Activated naive CD8-positive, alpha-beta T cell treated with anti-CD3 and anti-CD28 coated beads, Interleukin-2, amount 50 U/mL, for 16 hours (primary cell): Measurements from ENCODE around the gene ADGRG1.
"Not testable (repeated sequence)": the region's sequence is repeated elsewhere in the genome, so short reads cannot be mapped to it uniquely, and the experiment has no call there.

Source experiments
- DNase-seq: peaks from one replicate; pipeline ENCODE4 v3.0.0-alpha.2; 2020; ENCODE audit warnings: low read depth, low spot score

The ADGRG1 gene

GRCh38 chr16:57628008-57628781 is at the start of gene ADGRG1:
Gene ADGRG1, plus strand, starts transcription at chr16:57628630. Its CDS starts 21,658 bp downstream, at chr16:57650288.
- peak; percentile 11 for DNase-seq

- DNase-seq: no peak
These were observed 49.1 kb upstream of the ADGRG1 start for GRCh38 chr16:57579361-57579665.

GRCh38 chr16:57585051-57585687 is 43.3 kb upstream of the ADGRG1 start:
- no peak for DNase-seq

- DNase-seq: no peak
These were observed 39.6 kb upstream of the ADGRG1 start for GRCh38 chr16:57588831-57589230.

GRCh38 chr16:57589374-57589773 is 39.1 kb upstream of the ADGRG1 start:
- no peak for DNase-seq

GRCh38 chr16:57590654-57591085 is 37.8 kb upstream of the ADGRG1 start:
- DNase-seq: no peak

GRCh38 chr16:57591086-57591869 is 37.2 kb upstream of the ADGRG1 start:
- DNase-seq: peak; percentile 42

GRCh38 chr16:57591870-57592485 is 36.5 kb upstream of the ADGRG1 start:
- DNase-seq: no peak

- peak; percentile 25 for DNase-seq
These were observed 35.8 kb upstream of the ADGRG1 start for GRCh38 chr16:57592591-57593003.

- DNase-seq: no peak
These were observed 35.4 kb upstream of the ADGRG1 start for GRCh38 chr16:57593021-57593420.

- DNase-seq: no peak
These were observed 34.4 kb upstream of the ADGRG1 start for GRCh38 chr16:57593990-57594389.

- no peak for DNase-seq
These were observed 33.8 kb upstream of the ADGRG1 start for GRCh38 chr16:57594531-57595031.

GRCh38 chr16:57596234-57596633 is 32.2 kb upstream of the ADGRG1 start:
- not testable (repeated sequence) for DNase-seq

- no peak for DNase-seq
These were observed 30.0 kb upstream of the ADGRG1 start for GRCh38 chr16:57598437-57598836.

- no peak for DNase-seq
These were observed 28.2 kb upstream of the ADGRG1 start for GRCh38 chr16:57600048-57600835.

GRCh38 chr16:57600952-57601580 is 27.4 kb upstream of the ADGRG1 start:
- no peak for DNase-seq

- DNase-seq: no peak
These were observed 26.5 kb upstream of the ADGRG1 start for GRCh38 chr16:57601801-57602478.

- no peak for DNase-seq
These were observed 25.1 kb upstream of the ADGRG1 start for GRCh38 chr16:57603115-57604024.

- DNase-seq: no peak
These were observed 24.3 kb upstream of the ADGRG1 start for GRCh38 chr16:57604177-57604576.
